GM18909 (cell line): Measurements from ENCODE around the gene DNAJB11.
"Not testable (repeated sequence)": the region's sequence is repeated elsewhere in the genome, so short reads cannot be mapped to it uniquely, and the experiment has no call there.

ENCODE experiments used
- ATAC-seq: cut with Tn5 transposase; IDR thresholded peaks from one replicate; pipeline ENCODE4 v1.9.1; 2021; ENCODE audit warnings: mild to moderate bottlenecking; ENCODE audit not compliant: unreplicated experiment, poor library complexity

Gene DNAJB11

GRCh38 chr3:186551387-186551786 is 19.1 kb upstream of the DNAJB11 start:
- ATAC-seq: no peak

DNA sequence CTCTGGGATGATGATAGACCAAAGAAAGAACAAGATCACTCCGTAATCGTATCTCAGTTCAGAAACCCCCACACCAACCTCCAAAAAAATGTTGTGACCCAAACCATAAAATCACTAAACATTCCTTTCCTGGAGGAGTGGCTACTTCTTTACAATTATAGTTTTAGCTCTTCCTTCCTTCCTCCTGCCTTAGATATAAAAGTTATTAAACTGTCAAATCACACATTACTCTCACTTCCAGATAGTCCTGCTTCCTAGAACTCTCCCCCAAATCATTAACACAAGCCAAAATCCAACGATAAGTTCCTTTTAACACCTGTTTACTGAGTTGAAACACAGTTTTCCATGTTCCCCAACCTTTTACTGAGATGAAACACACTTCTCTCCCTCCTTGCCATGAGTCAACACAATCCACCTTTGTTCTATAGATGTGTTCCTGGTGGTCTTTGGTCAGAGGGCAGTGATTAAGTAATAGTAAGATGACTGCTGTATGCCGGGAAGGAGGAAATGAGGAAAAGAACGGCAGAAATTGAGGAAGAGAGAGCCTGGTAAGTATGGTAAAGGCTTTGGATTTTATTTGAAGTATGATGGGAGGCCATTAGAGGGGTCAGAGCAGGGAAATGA is 18.0 kb upstream of the DNAJB11 start:
- no peak for ATAC-seq

GRCh38 chr3:186564586-186564985 is 5.9 kb upstream of the DNAJB11 start:
- no peak for ATAC-seq

GRCh38 chr3:186566772-186567071 is 3.8 kb upstream of the DNAJB11 start:
- no peak for ATAC-seq

- peak; percentile 53 for ATAC-seq
Measured at GRCh38 chr3:186567072-186567921, 3.2 kb upstream of the DNAJB11 start, which contains the start of gene TBCCD1. TSS of gene TBCCD1 (minus strand) at chr3:186567339. CDS start at chr3:186564329, 3,010 bp downstream.

DNA sequence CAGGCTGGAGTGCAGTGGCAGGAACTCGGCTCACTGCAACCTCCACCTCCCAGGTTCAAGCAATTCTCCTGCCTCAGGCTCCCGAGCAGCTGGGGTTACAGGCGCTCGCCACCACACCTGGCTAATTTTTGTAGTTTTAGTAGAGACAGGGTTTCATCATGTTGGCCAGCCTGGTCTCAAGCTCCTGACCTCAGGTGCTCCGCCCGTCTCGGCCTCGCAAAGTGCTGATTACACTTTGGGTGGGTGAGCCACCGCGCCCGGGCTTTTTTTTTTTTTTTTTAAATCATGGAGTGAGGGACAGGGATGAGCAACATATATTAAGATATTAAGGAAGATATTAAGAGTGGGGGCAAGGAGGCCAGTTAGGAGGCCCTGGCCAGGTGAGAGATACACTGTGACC is 1.2 kb upstream of the DNAJB11 start:
- not testable (repeated sequence) for ATAC-seq

GRCh38 chr3:186569779-186570095 is 783 bp upstream of the DNAJB11 start:
- ATAC-seq: no peak

GRCh38 chr3:186570941-186571643 is 572 bp downstream of the DNAJB11 start:
- no peak for ATAC-seq

DNA sequence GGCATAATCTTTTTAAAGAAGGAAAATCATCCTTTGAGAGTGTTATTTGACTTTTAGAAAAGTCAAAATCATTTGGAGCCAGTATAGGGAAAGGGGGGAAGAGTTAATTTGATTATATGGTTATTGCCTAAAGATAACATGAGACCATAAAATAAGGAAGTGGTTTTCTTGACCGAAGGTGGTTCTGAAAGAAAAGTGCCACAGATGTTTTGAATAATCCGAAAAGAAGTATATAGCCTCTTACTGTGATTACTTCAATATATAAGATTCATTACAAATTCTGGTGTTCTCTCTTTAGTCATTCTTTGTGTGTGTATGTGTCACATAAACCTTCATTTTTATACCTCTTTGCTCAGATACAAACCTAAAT is 1.1 kb downstream of the DNAJB11 start:
- ATAC-seq: no peak

GRCh38 chr3:186577521-186577920 is 7.0 kb downstream of the DNAJB11 start:
- ATAC-seq: no peak

- ATAC-seq: no peak
Measured at GRCh38 chr3:186580785-186581184, 10.3 kb downstream of the DNAJB11 start.

DNA sequence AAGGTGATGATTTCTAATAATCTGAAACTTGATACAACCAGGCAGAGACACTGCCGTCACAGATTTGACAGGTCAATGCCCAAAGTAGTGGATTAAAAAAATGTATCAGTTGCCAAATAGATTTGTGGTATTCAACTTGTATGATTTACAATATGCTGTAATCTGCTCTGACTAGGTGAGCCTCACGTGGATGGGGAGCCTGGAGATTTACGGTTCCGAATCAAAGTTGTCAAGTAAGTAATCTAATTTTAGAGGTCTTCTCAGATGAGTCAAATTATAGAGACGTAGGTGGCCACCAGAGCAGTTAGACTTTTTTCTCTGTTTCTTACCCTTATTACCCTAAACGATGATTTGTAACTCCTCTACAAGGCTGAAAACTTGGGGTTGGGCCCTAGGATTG is 12.0 kb downstream of the DNAJB11 start:
- ATAC-seq: no peak

DNA sequence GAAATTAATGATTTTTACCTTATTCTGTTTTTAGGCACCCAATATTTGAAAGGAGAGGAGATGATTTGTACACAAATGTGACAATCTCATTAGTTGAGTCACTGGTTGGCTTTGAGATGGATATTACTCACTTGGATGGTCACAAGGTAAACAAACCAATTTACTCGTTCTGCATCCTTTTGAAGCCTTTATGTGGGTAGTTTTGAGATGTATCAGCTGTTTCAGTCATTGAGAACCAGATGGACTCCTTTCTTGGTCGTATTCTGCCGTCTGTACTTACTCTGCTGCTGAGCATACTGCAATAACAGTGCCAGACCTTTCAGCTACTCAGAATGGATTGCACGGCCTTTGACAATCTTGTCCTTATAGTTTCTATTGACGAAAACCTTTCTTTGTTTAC is 13.3 kb downstream of the DNAJB11 start:
- ATAC-seq: no peak

DNA sequence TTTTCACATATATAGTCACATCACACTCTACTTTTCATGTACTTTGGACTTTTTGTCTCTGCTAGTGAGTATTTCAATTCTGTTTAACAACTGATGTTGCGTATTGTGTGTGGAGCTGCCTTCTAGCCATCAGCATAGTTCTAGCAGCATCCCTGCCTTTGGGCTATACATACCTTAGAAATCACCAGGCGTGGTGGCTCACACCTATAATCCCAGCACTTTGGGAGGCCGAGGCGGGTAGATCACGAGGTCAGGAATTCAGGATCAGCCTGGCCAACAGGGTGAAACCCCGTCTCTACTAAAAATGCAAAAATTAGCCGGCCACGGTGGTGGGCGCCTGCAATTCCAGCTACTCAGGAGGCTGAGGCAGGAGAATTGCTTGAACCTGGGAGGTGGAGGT is 15.7 kb downstream of the DNAJB11 start:
- ATAC-seq: not testable (repeated sequence)

DNA sequence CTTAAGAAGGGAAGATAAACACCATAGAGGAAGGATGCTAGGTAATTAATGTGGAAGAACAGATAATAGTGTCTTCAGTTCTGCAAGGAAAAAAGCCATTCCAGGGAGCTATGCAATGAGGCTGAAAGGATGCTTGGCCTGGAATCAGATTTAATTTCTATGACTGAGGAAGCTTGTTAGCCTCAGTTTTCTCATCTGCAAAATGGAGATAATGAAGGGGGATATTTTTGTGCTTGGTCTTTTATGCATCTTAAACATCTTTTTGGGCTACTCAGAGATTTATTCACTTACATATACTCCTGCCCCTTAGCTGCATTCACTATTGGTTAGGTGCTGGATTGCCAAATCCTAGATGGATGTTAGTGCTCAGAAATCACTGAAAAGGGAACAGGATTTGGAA is 16.7 kb downstream of the DNAJB11 start:
- no peak for ATAC-seq

- no peak for ATAC-seq
Measured at GRCh38 chr3:186588632-186589031, 18.1 kb downstream of the DNAJB11 start.

DNA sequence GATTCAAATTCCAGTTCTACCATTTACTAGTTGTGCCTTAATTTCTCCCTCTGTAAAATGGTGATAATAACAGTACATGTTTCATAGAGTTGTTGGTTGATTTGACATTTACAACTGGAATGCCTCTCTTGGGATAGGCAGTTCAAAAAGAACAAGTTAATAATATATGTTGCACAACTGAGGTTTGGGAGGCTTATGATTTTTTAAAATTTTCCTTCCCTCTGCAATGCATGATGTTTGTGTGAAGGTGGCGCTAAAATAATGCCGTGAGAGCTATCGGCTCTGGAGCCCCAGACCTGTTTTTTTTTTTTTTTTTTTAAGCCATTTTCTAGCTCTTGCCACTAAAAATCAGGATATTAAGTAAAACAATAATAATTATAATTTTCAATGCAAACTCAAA is 18.6 kb downstream of the DNAJB11 start:
- no peak for ATAC-seq

DNA sequence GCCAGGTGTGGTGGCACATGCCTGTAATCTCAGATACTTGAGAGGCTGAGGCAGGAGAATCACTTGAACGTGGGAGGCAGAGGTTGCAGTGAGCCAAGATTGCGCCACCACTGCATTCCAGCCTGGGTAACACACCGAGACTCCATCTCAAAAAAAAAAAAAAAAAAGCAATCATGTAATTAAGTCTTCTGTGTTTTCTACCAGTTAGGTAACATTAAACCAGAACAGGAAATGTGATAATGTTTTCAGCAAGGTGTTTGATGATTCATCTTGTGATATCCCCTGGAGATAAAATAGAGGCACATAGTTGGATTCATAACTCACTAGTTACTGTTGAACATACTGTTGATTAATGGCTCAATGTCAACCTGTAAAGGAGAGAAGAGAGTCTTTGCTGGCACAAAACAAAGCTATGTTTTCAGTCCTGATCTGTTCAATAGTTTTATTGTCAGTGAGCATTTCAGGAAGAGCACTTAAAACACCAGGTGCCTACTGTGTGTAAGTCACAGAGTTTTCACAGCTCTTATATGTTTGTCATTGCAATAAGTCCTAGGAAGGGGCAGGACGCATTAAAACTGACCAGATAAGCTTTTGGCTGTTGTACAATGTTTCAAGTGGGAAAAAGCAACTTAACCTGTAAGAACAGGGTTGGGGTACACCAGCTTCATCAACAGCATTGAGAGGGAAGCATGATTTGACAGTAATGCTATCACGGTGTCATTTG is 19.5 kb downstream of the DNAJB11 start:
- ATAC-seq: no peak

DNA sequence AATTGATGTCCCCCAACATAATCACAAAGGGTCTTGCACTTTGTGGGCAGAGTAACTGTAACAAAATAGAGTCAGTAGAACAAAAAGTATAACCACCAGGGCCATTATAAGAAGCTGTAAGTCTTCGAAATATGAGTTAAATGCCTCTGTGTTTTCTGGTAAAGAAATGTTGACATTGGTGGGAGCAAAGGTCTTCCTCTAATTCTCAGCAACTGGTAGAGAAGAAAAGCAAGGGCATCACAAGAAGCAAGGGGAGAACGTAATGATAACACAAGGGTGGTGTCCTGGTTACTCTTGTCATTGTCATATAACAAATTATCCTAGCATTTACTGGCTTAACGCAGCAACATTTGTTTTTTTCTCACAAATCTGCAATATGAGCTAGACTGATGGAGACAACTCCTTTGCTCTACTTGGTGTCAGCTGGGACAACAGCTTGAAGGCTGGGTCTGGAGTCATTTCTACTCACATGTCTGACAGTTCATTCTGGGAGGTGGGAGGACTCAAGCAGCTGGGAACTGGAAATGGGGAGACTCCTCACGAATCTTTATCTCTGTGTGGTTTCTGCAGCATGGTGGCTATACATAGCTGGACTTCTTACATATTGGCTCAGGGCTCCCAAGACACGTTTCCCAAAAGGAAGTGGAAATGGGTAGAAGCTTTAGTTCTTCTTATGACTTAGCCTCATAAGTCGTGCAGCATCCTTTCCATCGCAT is 20.2 kb downstream of the DNAJB11 start:
- ATAC-seq: no peak

GRCh38 chr3:186592682-186593081 is 22.2 kb downstream of the DNAJB11 start:
- ATAC-seq: no peak
